Measurements from ENCODE around the gene KIAA0232. TPM values are rescaled to one million over a fixed set of nuclear protein-coding genes. Genes with fewer than 3 reads are reported as not detected.

KIAA0232 gene
- total RNA-seq, 1 experiment from 2014 or later = 28.5 TPM

- Histone ChIP-seq H3K23me2 (ENCODE audit: insufficient read length, low read depth, low read length, poor library complexity, severe bottlenecking) (no peaks in the 10 kb centered on the region), H2BK15ac (ENCODE audit: low read depth, low read length) (no peak overlapping the region), H3K79me1 (ENCODE audit: insufficient read depth, low read depth, low read length, poor library complexity, severe bottlenecking) (no peaks in the 10 kb centered on the region), H3K14ac (ENCODE audit: insufficient read depth, low read length) (no peak overlapping the region), H3K4me1 (ENCODE audit: insufficient read depth, low read length) (no peaks in the 10 kb centered on the region), H2BK5ac (ENCODE audit: insufficient read length, low read length) (no peak overlapping the region), H3K56ac (ENCODE audit: insufficient read length, low read depth, low read length) (no peak overlapping the region), H3K4me2 (ENCODE audit: insufficient read depth, insufficient read length, low read length) (no peak overlapping the region), H4K91ac (ENCODE audit: insufficient read length, low read depth, low read length) (no peak overlapping the region), H3K27me3 (ENCODE audit: insufficient read depth, low read length) (no peaks in the 10 kb centered on the region), H3K27ac (ENCODE audit: insufficient read length, low read depth, low read length) (no peak overlapping the region), H2AK5ac (ENCODE audit: insufficient read length, low read length) (no peak overlapping the region), H3K79me2 (ENCODE audit: insufficient read depth, low read length) (no peaks in the 10 kb centered on the region), H3K18ac (ENCODE audit: insufficient read length, low read depth, low read length) (no peak overlapping the region), H4K8ac (replicated peaks; ENCODE audit: insufficient read length, low read depth, low read length) (no peak overlapping the region), H2AFZ (ENCODE audit: low read length) (no peak overlapping the region), H2BK120ac (ENCODE audit: low read depth, low read length, poor library complexity, severe bottlenecking) (no peak overlapping the region), H3K9ac (ENCODE audit: extremely low read depth, insufficient read length, low read length) (no peak overlapping the region), H3K9me3 (ENCODE audit: control insufficient read depth, low read depth, low read length) (no peaks in the 10 kb centered on the region), H3K23ac (ENCODE audit: insufficient read length, low read depth, low read length) (no peak overlapping the region), H3K4ac (ENCODE audit: low read depth, low read length) (no peak overlapping the region), H2BK12ac (ENCODE audit: insufficient read length, low read depth, low read length) (no peak overlapping the region), H4K5ac (ENCODE audit: insufficient read length, low read depth, low read length) (no peak overlapping the region), H2BK20ac (ENCODE audit: low read depth, low read length, poor library complexity, severe bottlenecking) (no peak overlapping the region), H3T11ph (ENCODE audit: low read length) (no peak overlapping the region), H4K20me1 (ENCODE audit: control insufficient read depth, insufficient read depth, insufficient read length) (no peaks in the 10 kb centered on the region)
- WGBS (ENCODE audit: extremely low coverage, insufficient read length, low lambda C conversion rate) = no CpG with 5 or more reads among the region's 15 CpGs
- peaks cover 6 to 9% (median 8%) of the 10 kb centered on the region in 3 experiments; a peak in 5 of 7 replicates for H3K36me3 Mint-ChIP-seq (ENCODE audit: insufficient read depth in 1 of 3, low read depth in 3 of 3)
- no peak for DNase-seq
- no peak for TF ChIP-seq CTCF (conservative IDR thresholded peaks at IDR 0.05)
- peaks cover 9 to 11% of the 10 kb centered on the region in 2 experiments; a peak in 4 of 5 replicates for H3K9me3 Mint-ChIP-seq
- H3K27me3 Mint-ChIP-seq (ENCODE audit: low read depth) = peaks cover 2% of the 10 kb centered on the region; the same call in 1 of the 2 replicates
- H3K4me1 Mint-ChIP-seq = peaks cover 4 to 17% of the 10 kb centered on the region in 2 experiments; a peak in 3 of 4 replicates
- H3K4me3 Mint-ChIP-seq = no peak overlapping the region
- peak overlapping the region in 1 of 3 experiments; percentile 70; a peak in 1 of 7 replicates for H3K27ac Mint-ChIP-seq
Measured at GRCh38 chr4:6889736-6890324, 107.3 kb downstream of the KIAA0232 start.

Measured in H9 (cell line).